DMS79 treated with DMSO at 0.1 percent for 48 hours (cell line): ENCODE results near the gene FAM163A.
"Not testable (repeated sequence)": the region's sequence is repeated elsewhere in the genome, so short reads cannot be mapped to it uniquely, and the experiment has no call there.

ENCODE experiments used
- DNase-seq: peaks from one replicate; lab custom pipeline; 2025; lab: John Stamatoyannopoulos, UW

FAM163A gene

GRCh38 chr1:179815641-179816040 is 72.5 kb downstream of the FAM163A start:
- peak; percentile 52 for DNase-seq

GRCh38 chr1:179816196-179816960 is 73.3 kb downstream of the FAM163A start:
- peak; percentile 39 for DNase-seq

- DNase-seq = no peak
Observed at GRCh38 chr1:179817056-179817455, 74.0 kb downstream of the FAM163A start.

GRCh38 chr1:179817789-179818188 is 74.7 kb downstream of the FAM163A start:
- DNase-seq = no peak

- DNase-seq = no peak
Observed at GRCh38 chr1:179818260-179818659, 75.2 kb downstream of the FAM163A start.

GRCh38 chr1:179818743-179819173 is 75.7 kb downstream of the FAM163A start:
- DNase-seq = no peak

- DNase-seq = no peak
Observed at GRCh38 chr1:179820226-179820970, 77.3 kb downstream of the FAM163A start.

- DNase-seq = no peak
Observed at GRCh38 chr1:179821524-179821923, 78.4 kb downstream of the FAM163A start.

GRCh38 chr1:179822065-179822464 is 79.0 kb downstream of the FAM163A start:
- DNase-seq = no peak

GRCh38 chr1:179823693-179824092 is 80.6 kb downstream of the FAM163A start:
- no peak for DNase-seq

- DNase-seq = no peak
Observed at GRCh38 chr1:179824265-179824664, 81.2 kb downstream of the FAM163A start.

GRCh38 chr1:179825206-179825605 is 82.1 kb downstream of the FAM163A start:
- no peak for DNase-seq

GRCh38 chr1:179825798-179826460 is 82.8 kb downstream of the FAM163A start:
- no peak for DNase-seq

- DNase-seq = no peak
Observed at GRCh38 chr1:179826626-179827280, 83.7 kb downstream of the FAM163A start.

GRCh38 chr1:179828554-179829110 is 85.5 kb downstream of the FAM163A start:
- DNase-seq = no peak

- peak; percentile 31 for DNase-seq
Observed at GRCh38 chr1:179831225-179831624, 88.1 kb downstream of the FAM163A start.

- peak; percentile 60 for DNase-seq
Observed at GRCh38 chr1:179831852-179832699, 89.0 kb downstream of the FAM163A start.

- not testable (repeated sequence) for DNase-seq
Observed at GRCh38 chr1:179836686-179837445, 93.8 kb downstream of the FAM163A start.

GRCh38 chr1:179840107-179840506 is 97.0 kb downstream of the FAM163A start:
- no peak for DNase-seq

GRCh38 chr1:179848233-179848632 is 105.1 kb downstream of the FAM163A start:
- DNase-seq = no peak
